Amniotic epithelial cell (primary cell): ENCODE measurements around the gene ZNF598.
A peak's percentile ranks its signal among the peaks of the same experiment; 100 is the strongest.
"Not testable (repeated sequence)": the region's sequence is repeated elsewhere in the genome, so short reads cannot be mapped to it uniquely, and the experiment has no call there.

Source experiments
- DNase-seq: peaks from one replicate; pipeline ENCODE4 v3.0.0-alpha.2; 2010; ENCODE audit warnings: low read depth

Gene ZNF598

DNA sequence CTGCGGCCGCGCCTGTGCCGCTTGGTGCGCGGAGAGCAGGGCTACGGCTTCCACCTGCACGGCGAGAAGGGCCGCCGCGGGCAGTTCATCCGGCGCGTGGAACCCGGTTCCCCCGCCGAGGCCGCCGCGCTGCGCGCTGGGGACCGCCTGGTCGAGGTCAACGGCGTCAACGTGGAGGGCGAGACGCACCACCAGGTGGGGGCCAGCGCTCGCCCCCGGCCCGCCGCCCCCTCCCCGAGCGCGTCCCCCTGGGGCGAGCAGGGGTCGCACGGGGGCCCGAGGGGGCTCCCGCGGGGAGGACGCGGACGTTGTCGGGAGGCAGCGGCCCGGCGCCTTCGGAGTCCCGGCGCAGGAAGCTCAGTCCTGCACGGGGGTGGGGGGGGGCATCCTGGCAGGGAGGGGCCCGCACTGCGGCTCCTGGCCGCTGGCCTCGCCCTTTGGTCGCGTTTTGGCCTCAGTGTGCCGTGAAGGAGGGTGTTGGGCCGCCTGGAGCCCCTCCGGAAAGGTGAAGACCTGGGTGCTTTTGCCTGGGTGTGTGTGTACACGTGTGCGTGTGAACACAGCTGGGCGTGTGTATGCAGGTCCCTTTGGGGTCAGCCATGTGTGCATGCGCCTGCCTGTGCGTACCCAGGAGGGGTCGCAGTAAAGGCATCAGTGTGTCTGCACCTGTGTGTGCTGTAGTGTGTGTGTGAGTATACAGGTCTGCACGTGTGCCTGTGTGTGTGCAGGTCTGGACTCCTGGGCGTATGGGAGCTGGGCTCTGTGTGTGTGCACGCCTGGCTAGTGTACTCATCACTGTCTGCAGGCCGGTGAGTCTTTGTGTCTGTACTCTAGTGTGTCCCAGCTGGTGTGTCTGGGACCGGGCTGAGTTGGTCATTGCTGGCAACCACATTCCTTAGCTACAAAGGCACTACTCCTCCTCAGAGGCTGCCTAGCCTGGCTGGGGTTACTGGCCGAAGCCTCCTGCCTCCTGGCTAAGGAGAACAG is 17.7 kb upstream of the ZNF598 start:
- no peak for DNase-seq

GRCh38 chr16:2026461-2027023 is 16.9 kb upstream of the ZNF598 start, which contains the start of gene NHERF2:
TSS of gene NHERF2 (plus strand) at chr16:2026902. CDS start at chr16:2027006, 104 bp downstream.
- no peak for DNase-seq

DNA sequence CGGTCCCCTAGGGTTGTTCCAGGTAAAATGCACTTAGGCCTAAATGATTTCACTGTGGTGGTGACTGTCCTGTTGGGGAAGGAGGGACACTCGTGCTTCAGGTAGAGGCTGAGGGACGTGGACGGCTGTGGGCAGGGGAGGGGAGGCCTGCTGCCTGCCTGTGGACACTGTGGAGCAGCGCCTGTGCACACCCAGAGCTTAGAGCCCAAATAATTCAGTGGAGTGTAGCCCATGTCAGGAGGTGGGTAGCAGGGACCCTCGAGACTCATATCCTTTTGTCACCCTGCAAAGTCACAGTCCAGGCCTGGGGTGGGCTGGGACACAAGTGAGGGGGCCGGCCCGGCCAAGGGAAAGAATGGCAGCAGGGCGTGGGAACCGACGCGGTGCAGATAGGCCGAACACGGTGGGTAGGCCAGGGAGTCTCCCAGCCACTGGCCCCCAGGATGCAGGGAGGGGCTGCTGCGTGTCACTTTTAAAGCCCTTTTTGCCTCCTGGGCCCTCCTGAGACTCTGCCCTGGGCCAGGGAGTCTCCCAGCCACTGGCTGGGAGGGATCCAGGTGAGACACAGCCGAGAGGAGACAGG is 16.3 kb upstream of the ZNF598 start:
- DNase-seq: no peak

- DNase-seq: no peak
Observed at GRCh38 chr16:2025251-2025650, 15.6 kb upstream of the ZNF598 start.

GRCh38 chr16:2024032-2024420 is 14.4 kb upstream of the ZNF598 start:
- DNase-seq: no peak

DNA sequence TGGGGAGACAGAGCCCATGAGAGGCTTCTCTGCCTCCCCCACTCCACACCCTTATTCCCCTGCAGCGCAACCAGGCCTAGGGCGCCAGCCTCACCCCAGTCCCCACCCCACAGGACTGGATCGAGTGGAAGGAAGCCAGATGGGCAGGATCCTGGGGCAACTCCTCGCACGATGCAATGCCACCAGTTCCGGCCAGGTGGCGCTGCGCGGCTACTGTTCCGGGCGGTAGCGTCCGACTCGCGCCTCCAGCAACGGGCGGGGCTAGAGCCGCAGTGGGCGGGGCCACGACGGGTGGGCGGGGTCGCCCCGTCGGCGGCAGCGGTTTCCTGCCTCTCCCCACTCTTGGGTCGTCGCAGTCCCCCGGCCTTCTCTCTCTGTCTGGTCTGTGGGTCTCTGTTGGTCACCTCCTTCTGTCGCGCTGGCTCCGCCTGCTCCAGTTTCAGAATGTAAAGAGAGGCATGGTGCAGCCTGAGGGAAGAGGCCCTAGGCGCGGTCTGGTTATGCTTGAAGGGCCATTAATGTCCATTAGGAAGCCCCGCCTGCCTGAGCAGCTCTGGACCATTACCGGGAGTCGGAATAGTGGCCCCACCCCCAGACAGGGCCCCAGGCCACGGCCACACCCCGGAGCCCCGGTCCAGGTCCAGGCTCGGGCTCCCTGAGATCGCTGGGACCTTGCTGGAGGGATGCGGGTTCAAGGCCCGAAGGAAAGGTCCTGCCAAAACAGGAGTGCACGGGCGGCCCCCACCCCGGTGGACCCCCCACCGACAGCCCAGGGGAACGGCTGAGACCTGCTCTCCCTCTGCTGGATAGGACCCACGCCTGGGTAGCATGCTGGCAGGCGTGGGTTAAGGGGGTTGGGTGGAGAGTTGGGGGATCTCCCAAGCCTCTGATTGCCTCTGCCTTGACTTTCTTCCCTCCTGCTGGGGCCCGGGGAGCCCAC is 13.7 kb upstream of the ZNF598 start:
- peak; percentile 72 for DNase-seq

DNA sequence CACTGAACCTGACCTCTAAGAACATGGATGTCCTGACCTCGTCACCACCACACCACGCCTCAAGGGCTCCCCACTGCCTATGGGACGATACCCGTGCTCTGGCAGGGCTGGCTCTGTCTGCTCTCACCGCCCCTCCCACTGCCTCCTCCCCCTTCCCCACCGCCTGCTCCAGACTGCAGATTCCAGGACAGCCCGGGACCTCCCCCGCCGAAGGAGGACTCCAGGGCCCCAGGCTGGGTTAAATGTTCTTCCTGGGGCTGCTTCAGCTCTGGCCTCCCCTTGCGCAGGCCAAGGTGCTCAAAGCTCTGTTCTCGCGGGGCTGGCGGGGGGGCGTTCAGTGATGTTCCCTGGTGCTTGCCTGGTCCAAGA is 13.1 kb upstream of the ZNF598 start:
- DNase-seq: peak; percentile 63

GRCh38 chr16:2019921-2020831 is 10.6 kb upstream of the ZNF598 start:
- no peak for DNase-seq

DNA sequence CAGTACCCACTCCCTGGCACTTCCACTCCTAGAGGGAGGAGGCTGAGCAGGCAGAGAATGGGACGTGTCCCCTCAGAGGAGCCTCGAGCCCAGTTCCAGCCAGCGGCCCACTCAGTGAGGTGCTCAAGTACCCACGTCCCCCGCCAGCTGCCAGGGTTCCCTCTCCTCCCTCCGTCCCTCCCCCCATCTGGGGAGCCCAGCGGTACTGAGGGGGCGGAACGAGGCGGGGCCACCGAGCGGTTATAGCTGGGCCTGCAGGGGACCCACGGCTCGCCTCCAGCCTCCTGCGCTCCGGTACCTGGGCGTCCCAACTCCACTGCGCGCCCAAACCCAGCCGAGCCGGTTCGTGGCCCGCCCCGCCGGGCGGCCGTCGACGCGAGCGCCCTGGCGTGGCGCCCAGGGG is 9.9 kb upstream of the ZNF598 start, which contains the start of gene NPW:
Gene NPW (plus strand): TSS at position 268 of the 403 bp plus-strand sequence.
- DNase-seq: no peak

DNA sequence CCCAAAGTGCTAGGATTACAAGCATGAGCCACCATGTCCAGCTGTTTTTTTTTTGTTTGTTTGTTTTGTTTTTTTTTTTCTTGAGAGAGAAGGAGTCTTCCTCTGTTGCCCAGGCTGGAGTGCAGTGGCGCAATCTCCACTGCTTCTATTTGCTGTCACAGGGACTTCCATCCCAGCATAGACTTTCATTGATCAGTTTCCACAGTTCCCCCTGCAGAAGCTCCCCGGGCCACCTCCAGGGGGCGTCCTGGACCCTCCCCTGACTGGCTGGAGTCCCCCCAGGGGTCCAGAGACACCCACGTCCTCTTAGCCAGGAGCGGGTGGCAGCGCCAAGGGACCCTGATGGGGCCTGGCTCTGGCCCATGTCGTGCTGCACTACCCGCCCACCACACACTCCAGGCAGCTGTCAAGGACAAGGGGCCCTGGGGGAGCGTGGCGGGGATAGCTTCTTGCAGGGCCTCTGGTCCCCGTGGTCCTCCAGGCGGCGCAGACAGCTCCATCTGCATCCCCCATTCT is 6.8 kb upstream of the ZNF598 start:
- no peak for DNase-seq

DNA sequence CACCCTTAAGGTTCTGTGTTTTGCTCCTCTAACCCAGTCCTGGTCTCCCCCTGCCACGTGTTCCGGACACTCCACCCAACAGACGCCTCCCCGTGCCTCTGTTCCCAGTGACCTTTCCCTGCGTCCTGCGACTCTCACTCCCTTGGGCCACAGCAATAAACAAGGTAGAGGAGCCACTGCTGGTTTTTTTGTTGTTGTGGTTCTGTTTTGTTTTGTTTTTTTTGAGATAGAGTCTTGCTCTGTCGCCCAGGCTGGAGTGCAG is 6.3 kb upstream of the ZNF598 start:
- DNase-seq: no peak

DNA sequence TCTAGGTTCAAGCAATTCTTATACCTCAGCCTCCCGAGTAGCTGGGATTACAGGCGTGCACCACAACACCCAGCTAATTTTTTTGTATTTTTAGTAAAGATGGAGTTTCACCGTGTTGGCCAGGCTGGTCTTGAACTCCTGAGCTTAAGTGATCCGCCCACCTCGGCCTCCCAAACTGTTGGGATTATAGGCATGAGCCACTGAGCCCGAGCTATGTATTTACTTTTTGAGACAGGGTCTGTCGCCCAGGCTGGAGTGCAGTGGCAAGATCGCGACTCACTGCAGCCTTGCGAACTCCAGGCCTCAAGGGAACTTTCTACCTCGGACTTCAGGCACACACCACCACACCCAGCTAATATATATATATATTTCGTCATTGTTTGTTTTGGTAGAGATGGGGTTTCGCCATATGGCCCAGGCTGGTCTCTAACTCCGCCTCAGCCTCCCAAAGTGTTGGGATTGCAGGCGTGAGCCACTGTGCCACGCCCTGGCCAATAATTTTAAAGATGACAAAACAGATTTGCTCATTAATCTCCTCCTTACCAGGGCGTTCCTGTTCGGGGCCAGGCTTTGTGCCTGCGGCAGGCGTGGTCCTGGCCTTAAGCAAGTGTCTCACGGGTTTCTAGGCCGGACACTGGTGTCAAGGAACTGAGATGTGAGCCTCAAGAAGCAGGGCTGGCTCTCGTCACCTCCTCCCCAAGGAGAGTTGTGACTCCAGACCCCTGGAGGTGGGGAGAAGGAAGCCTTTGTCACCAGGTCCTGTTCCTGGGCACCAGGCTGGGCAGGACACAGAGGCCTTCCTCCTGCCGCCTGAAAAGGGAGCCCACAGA is 5.7 kb upstream of the ZNF598 start:
- DNase-seq: peak; percentile 55

GRCh38 chr16:2013527-2013926 is 3.9 kb upstream of the ZNF598 start:
- no peak for DNase-seq

DNA sequence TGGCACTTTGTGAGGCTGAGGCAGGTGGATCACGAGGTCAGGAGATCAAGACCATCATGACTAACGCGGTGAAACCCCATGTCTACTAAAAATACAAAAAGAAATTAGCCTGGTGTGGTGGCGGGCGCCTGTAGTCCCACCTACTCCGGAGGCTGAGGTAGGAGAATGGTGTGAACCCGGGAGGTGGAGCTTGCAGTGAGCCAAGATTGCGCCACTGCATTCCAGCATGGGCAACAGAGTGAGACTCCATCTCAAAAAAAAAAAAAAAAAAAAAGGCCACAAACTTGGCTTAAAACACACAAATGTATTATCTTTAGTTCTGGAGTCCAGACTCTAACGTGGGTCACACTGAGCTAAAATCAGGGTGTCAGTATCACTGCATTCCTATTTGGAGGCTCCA is 2.1 kb upstream of the ZNF598 start:
- not testable (repeated sequence) for DNase-seq

GRCh38 chr16:2009164-2009711 is 383 bp downstream of the ZNF598 start:
- no peak for DNase-seq

DNA sequence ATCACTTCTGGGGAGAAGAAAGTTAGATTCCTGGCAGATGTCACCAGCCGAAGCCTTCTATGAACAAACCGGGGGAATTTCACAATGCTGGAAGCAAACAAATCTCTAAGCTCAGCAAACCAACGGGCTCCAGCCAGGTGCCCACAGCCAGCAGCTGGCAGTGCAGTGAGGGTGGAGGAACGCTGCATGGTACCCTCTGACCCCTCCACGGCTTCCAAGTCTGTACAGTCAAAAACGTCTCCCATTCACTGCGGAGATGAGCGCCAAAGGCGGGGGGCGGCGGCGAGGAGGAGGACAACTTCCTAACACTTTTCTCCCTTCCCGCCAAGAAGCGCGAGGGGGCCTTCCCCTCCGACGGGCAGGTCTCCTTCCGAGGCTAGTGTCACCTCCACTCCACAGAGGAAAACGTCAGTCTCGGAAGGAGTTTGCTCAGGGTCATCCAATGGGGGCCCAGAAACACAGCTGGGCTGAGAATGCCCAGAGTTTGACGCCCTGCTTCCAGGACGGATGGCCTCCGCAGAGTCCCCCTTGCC is 924 bp downstream of the ZNF598 start:
- DNase-seq: peak; percentile 65

DNA sequence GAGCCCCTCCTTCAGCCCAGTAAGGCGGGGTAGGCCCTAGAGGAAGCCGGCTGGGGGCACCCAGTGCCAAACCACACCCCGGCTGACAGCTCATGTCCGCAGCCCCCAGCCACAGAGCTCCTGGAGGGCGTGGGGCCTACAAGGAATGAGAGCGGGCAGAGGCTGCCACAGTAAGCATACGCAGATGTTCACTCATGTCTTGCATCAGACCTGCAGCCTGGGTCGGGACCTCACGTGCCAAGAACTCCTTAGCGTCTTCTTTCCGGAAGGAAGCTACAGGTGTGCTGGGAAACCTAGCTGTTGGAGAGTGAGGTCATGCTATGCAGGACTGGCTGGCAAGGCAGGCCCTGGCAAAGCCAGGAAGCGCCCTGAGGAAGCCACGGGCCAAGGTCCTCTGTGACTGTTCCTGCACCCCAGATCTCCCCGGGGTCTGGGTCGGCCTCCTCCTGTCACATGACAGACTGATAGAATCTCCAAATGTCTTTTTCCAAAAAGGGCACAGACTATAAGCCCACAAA is 1.6 kb downstream of the ZNF598 start:
- DNase-seq: peak; percentile 92

DNA sequence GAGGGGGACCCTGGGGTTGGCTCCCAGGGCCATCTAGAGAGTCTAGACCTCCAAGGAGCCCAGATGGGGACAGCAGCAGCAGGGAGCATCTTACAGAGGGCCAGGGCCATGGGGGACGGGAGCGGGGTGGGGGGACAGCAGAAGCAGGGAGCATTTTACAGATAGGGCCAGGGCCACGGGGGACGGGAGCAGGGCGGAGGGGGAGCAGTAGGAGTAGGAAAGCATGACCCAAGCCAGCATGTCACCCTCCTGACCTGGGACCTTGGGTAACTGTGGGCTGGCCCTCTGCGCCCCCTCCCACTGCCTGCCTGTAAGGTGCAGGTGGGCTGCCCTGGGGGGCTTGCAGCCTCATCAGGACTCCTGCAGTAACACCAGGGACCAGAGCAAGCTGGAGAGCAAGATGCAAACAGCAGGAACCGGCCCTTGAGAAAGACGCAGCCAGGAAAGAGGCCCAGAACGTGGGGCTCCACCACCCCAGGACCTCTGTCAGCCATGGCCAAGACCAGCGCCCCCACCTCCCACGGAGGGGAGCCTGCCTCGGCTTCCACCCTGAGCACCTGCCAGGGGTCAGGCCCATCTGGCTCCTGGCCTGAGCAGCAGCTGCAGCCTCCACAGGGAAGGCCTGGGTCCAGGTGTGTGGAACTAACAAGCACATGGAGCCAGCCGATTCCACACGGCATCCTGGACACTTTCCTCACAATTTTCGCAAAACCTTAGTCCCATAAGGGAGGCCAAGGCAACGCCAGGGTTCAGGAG is 2.4 kb downstream of the ZNF598 start:
- no peak for DNase-seq
